SKM-1 (cell line): ENCODE results near the gene CLDN9.

ENCODE experiments used
- DNase-seq: peaks from one replicate; lab custom pipeline; 2025; ENCODE audit not compliant: unreplicated experiment; lab: John Stamatoyannopoulos, UW

Gene CLDN9

DNA sequence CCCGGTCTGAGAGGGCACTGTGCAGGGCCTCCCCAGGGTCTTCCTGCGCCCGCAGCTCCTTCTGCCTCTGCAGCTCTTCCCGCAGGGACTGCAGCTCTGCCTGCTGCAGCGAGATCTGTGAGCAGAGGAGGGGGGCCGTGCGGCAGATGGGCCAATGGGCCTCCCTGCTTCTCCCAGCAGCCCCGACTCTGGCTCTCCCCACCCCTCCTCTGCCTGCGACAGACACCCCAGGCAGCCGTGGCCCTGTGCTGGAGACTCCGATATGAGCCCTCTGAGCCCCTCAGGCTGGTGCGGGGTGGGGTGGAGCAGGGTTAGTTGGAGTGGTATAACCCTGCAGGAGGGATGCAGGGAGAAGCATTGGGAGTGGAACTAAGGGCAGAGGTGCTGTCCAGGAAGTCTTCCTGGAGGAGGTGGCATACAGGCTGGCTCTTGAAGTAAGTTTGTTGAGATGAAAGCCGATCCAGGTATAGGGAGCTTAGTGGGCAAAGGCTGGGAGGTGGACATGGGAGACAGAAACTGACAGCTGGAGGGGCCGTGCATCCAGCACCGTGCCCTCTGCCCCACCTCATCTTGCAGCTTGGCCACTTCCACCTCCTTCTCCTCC is 16.1 kb downstream of the CLDN9 start:
- no peak for DNase-seq

- DNase-seq: no peak
Measured at GRCh38 chr16:3029491-3030221, 16.9 kb downstream of the CLDN9 start.

- no peak for DNase-seq
Measured at GRCh38 chr16:3030222-3031212, 17.8 kb downstream of the CLDN9 start.

DNA sequence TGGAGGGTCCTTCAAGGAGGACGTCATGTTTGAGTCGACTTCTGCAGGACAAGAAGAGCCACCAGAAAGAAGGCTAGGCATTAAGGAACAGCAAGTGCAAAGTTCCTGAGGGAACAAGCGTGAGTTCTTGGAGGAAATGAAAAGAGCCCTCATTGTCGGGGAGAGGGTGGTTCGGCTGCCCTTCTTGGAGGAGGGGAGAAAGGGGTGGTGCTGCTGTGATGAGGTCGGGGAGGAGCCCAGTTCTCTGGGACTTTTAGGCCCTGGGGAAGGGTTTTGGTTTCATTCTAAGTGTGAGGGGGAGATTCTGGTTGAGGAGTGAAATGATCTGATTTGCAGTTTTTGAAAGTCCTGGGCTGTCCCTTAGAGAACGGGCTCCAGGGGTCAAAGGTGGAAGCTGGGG is 19.9 kb downstream of the CLDN9 start:
- no peak for DNase-seq

GRCh38 chr16:3035289-3035971 is 22.7 kb downstream of the CLDN9 start:
- no peak for DNase-seq

GRCh38 chr16:3035972-3036725 is 23.4 kb downstream of the CLDN9 start:
- DNase-seq: no peak

DNA sequence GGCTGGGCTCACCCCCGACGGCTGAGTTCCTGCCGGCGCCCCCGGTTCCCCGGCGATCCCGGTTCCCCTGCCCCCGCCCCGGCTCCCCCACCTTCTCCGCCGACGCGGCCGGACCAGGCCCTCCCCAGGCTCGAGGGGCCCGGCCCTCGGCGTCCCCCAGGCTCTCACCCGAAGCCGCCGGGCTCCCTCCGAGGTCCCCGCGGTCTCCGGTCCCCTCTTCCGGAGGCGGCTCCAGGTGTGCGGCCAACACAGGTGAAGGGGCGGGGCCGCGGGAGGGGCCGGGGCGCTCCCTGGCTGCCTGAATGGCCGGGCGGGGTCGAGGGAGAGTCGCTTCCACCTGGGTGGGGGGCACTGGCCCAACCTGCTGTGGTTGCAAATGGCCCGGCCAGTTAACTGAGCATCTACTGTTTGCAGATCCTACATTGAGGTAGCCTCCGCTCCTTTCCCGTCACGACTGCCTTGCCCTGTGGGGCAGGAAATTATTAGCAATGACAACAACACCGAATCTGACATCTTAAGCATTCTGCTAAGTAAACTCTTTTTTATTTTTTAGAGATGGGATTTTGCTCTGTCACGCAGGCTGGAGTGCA is 24.1 kb downstream of the CLDN9 start, which contains the start of gene BICDL2:
TSS of gene BICDL2 (minus strand) at position 219 of the 590 bp plus-strand sequence. CDS start 1,448 bp downstream, outside the sequence.
- no peak for DNase-seq

GRCh38 chr16:3038256-3038655 is 25.5 kb downstream of the CLDN9 start:
- no peak for DNase-seq

- no peak for DNase-seq
Measured at GRCh38 chr16:3038896-3039295, 26.2 kb downstream of the CLDN9 start.

- no peak for DNase-seq
Measured at GRCh38 chr16:3042376-3042775, 29.7 kb downstream of the CLDN9 start.

- DNase-seq: no peak
Measured at GRCh38 chr16:3044708-3045107, 32.0 kb downstream of the CLDN9 start.

- DNase-seq: no peak
Measured at GRCh38 chr16:3045758-3046640, 33.3 kb downstream of the CLDN9 start, which contains the start of gene MMP25. TSS of gene MMP25 (plus strand) at chr16:3046561. CDS start at chr16:3046918, 357 bp downstream.

DNA sequence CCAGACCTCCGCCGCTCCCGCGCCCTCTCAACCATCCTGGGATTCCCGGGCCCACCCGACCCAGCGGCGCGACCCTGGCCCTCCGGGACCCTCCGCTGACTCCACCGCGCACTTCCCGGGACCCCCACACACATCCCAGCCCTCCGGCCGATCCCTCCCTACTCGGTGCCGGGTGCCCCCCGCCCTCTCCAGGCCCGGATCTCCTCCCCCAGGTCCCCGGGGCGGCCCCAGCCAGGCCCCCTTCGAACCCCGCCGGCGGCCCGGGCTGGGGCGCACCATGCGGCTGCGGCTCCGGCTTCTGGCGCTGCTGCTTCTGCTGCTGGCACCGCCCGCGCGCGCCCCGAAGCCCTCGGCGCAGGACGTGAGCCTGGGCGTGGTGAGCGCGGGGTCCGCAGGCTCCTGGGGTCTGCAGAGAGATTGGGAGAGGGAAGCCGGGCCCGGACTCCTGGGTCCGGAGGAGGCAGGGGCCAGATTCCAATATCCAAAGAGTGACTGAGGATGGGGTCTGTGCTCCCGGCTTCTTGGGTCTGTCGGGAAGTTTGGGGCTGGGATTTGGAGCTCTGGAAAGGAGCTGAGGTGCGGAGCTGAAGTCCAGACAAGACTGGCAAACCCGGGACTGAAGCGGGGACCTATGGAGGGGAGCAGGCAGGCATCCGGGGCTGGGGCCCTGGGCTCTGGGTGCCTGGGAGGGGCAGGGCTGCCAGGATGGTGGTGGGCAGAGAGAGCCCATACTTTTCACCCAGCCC is 34.1 kb downstream of the CLDN9 start:
- DNase-seq: no peak

- no peak for DNase-seq
Measured at GRCh38 chr16:3047387-3047720, 34.6 kb downstream of the CLDN9 start.

GRCh38 chr16:3049921-3050481 is 37.3 kb downstream of the CLDN9 start:
- no peak for DNase-seq

- DNase-seq: no peak
Measured at GRCh38 chr16:3050487-3050886, 37.8 kb downstream of the CLDN9 start.

GRCh38 chr16:3051009-3051408 is 38.3 kb downstream of the CLDN9 start:
- DNase-seq: no peak

DNA sequence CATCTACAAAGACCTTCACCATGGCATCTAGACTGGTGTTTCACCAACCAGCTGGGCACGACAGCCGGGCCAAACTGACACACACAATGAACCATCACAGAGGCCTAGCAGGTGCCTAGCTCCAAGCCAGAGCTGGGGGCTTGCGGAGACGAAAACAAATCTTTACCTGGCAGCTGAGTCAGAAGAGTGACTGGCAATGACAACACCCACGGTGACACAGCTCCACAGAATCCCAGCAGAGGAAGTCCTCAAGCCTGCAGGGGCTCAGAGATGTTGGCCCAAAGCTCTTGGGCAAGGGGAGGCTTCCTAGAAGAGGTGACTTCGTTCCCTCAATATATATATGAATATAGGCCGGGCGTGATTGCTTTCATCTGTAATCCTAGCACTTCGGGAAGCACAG is 38.8 kb downstream of the CLDN9 start:
- no peak for DNase-seq
